GM12878 (cell line): ENCODE results near the gene KDM5B. TPM values are rescaled to one million over a fixed set of nuclear protein-coding genes. Genes with fewer than 3 reads are reported as not detected.
A peak's percentile ranks its signal among the peaks of the same experiment; 100 is the strongest.

ENCODE experiments used
- ATAC-seq: fragments of 200-7000 bp; cut with Tn5 transposase; 3 replicates; pipeline ENCODE4 v1.9.1; 2020; ENCODE audit warnings: mild to moderate bottlenecking, moderate library complexity
- BruUV-seq: library from RNA; stranded (reverse); fragments of 400-500 nt; replicated peaks from 2 replicates; lab custom pipeline; 2021; lab: Mats Ljungman, UMichigan
- CTCF ChIA-PET: fragments of 300-600 bp; sonication (Branson Sonifier 250); formaldehyde crosslinking; extraction: SDS; loops from one replicate; lab custom pipeline; 2021; ENCODE audit warnings: inconsistent platforms; lab: Yijun Ruan, JAX
- POLR2A ChIA-PET: fragments of 350-600 bp; formaldehyde crosslinking; extraction: SDS; loops from one replicate; lab custom pipeline; 2021; ENCODE audit warnings: inconsistent platforms; lab: Charles Lee
- RAD21 ChIA-PET: fragments of 300-600 bp; sonication (Branson Sonifier 250); formaldehyde crosslinking; loops from one replicate; lab custom pipeline; 2023; ENCODE audit warnings: antibody characterized with exemption; ENCODE audit not compliant: unreplicated experiment; lab: Charles Lee
- SMC1A ChIA-PET: fragments of 300-600 bp; sonication (Branson Sonifier 250); formaldehyde crosslinking; loops from one replicate; lab custom pipeline; 2023; ENCODE audit not compliant: unreplicated experiment, uncharacterized antibody; lab: Charles Lee
- DNase-seq: peaks from one replicate; pipeline ENCODE4 v3.0.0-alpha.2; 2011; ENCODE audit warnings: low read depth, low spot score
- FAIRE-seq: peaks from 3 replicates; lab custom pipeline; 2011; peaks lifted over from hg19 to GRCh38; lab: Jason Lieb, UNC
- H2AFZ ChIP-seq: 2 replicates; pipeline ENCODE4 v1.6.0; 2011; ENCODE audit warnings: low read depth, low read length, control low read depth; ENCODE audit not compliant: control insufficient read depth
- H3K27ac ChIP-seq: 2 replicates; pipeline ENCODE4 v1.5.1; 2011; ENCODE audit warnings: control low read depth; ENCODE audit not compliant: control insufficient read depth, insufficient read depth
- H3K27me3 ChIP-seq, 2 experiments: replicated peaks in 1 of 2; 2 replicates each; pipeline versions ENCODE4 v1.6.0 to v1.6.1; 2011; ENCODE audit warnings: low read length in 1 of 2; ENCODE audit not compliant: control insufficient read depth in 2 of 2, insufficient read depth in 2 of 2
- H3K36me3 ChIP-seq, 2 experiments: 2 replicates each; pipeline ENCODE4 v1.5.1; 2011; ENCODE audit warnings: low read length in 1 of 2; ENCODE audit not compliant: control insufficient read depth in 2 of 2, insufficient read depth in 2 of 2
- H3K4me1 ChIP-seq: 2 replicates; pipeline ENCODE4 v1.6.1; 2011; ENCODE audit warnings: mild to moderate bottlenecking, low read length, moderate library complexity, mixed read lengths; ENCODE audit not compliant: control insufficient read depth, insufficient read depth
- H3K4me2 ChIP-seq: 2 replicates; pipeline ENCODE4 v1.6.0; 2011; ENCODE audit warnings: control low read depth; ENCODE audit not compliant: control insufficient read depth, insufficient read depth
- H3K4me3 ChIP-seq: fragments of 200-600 bp; sonication (generic); 2 replicates; pipeline ENCODE4 v1.5.1; 2016
- H3K79me2 ChIP-seq: 2 replicates; pipeline ENCODE4 v1.6.0; 2011; ENCODE audit warnings: low read length; ENCODE audit not compliant: control insufficient read depth, insufficient read depth
- H3K9ac ChIP-seq: 2 replicates; pipeline ENCODE4 v1.8.0; 2011; ENCODE audit warnings: low read length, control low read depth, mixed read lengths; ENCODE audit not compliant: control insufficient read depth, insufficient read depth
- H3K9me3 ChIP-seq: replicated peaks from 3 replicates; pipeline ENCODE4 v1.5.1; 2011; ENCODE audit warnings: mild to moderate bottlenecking, low read length; ENCODE audit not compliant: control insufficient read depth, insufficient read depth
- H4K20me1 ChIP-seq: 2 replicates; pipeline ENCODE4 v1.6.0; 2011; ENCODE audit not compliant: control insufficient read depth, insufficient read depth
- CBFB ChIP-seq: IDR thresholded peaks from 2 replicates; pipeline ENCODE4 v1.6.1; 2016; ENCODE audit warnings: antibody characterized with exemption, low read depth
- CBX3 ChIP-seq: fragments of 200-600 bp; sonication (generic); IDR thresholded peaks from 2 replicates; pipeline ENCODE4 v1.6.1; 2016; ENCODE audit warnings: low read depth, borderline replicate concordance
- CTCF ChIP-seq, 3 experiments: IDR thresholded peaks in 2 of 3; conservative IDR thresholded peaks in 1 of 3; 2 replicates each; pipeline ENCODE4 v1.5.1; 2011; ENCODE audit warnings: low read depth in 3 of 3, low read length in 3 of 3, mild to moderate bottlenecking in 3 of 3, control low read depth in 2 of 3, moderate library complexity in 2 of 3, inconsistent platforms in 1 of 3, mixed read lengths in 1 of 3; ENCODE audit not compliant: control insufficient read depth in 2 of 3, insufficient read depth in 1 of 3; ENCODE audit errors: extremely low read depth in 1 of 3
- HDAC2 ChIP-seq: fragments of 200-600 bp; sonication (generic); IDR thresholded peaks from 2 replicates; pipeline ENCODE4 v1.6.1; 2017
- JUNB ChIP-seq: IDR thresholded peaks from 2 replicates; pipeline ENCODE4 v1.6.1; 2016; ENCODE audit warnings: antibody characterized with exemption, mild to moderate bottlenecking
- MEF2A ChIP-seq: IDR thresholded peaks from 2 replicates; pipeline ENCODE4 v1.6.1; 2011; ENCODE audit warnings: low read depth, mild to moderate bottlenecking, low read length, moderate library complexity; ENCODE audit not compliant: insufficient read depth
- MXI1 ChIP-seq: fragments of 150-350 bp; IDR thresholded peaks from 2 replicates; pipeline ENCODE4 v1.6.1; 2011; ENCODE audit warnings: low read depth, mild to moderate bottlenecking, inconsistent platforms, low read length, improper control_type of control experiment
- RAD21 ChIP-seq: IDR thresholded peaks from 2 replicates; pipeline ENCODE4 v1.6.1; 2011; ENCODE audit warnings: mild to moderate bottlenecking, low read depth, low read length, moderate library complexity; ENCODE audit not compliant: insufficient read depth
- RBBP5 ChIP-seq: fragments of 200-600 bp; sonication (generic); conservative IDR thresholded peaks from 2 replicates; pipeline ENCODE4 v1.6.1; 2016
- RUNX3 ChIP-seq: IDR thresholded peaks from 2 replicates; pipeline ENCODE4 v1.6.1; 2012; ENCODE audit warnings: low read length, inconsistent platforms
- SKIL ChIP-seq: fragments of 450-650 bp; IDR thresholded peaks from 2 replicates; pipeline ENCODE4 v1.6.1; 2017; ENCODE audit warnings: mild to moderate bottlenecking, low read depth, inconsistent platforms; ENCODE audit not compliant: poor library complexity, severe bottlenecking
- SMC3 ChIP-seq: IDR thresholded peaks from 2 replicates; pipeline ENCODE4 v1.6.1; 2011; ENCODE audit warnings: low read length, improper control_type of control experiment, borderline replicate concordance
- SREBF1 ChIP-seq: IDR thresholded peaks from 2 replicates; pipeline ENCODE4 v1.6.1; 2012; ENCODE audit warnings: mild to moderate bottlenecking, low read length
- STAT1 ChIP-seq: fragments of 450-650 bp; conservative IDR thresholded peaks from 2 replicates; pipeline ENCODE4 v1.6.1; 2014; ENCODE audit warnings: antibody characterized with exemption, mild to moderate bottlenecking
- USF2 ChIP-seq: IDR thresholded peaks from 2 replicates; pipeline ENCODE4 v1.6.1; 2011; ENCODE audit warnings: low read depth, low read length, improper control_type of control experiment, borderline replicate concordance
- YY1 ChIP-seq: IDR thresholded peaks from 2 replicates; pipeline ENCODE4 v1.6.1; 2011; ENCODE audit warnings: low read depth, mild to moderate bottlenecking, low read length
- whole genome bisulfite sequencing: methylation state at CpG from one replicate; pipeline ENCODE4 v1.1.6; 2016; ENCODE audit warnings: low lambda C conversion rate; ENCODE audit not compliant: insufficient replicate concordance, insufficient coverage; ENCODE audit errors: missing lambda C conversion rate; 5-methylcytosine and 5-hydroxymethylcytosine counted together
- in situ Hi-C: fragments of 300-500 bp; cut with MboI; formaldehyde crosslinking; loops from 9 replicates; pipeline ENCODE4 v1.14.3; 2018; ENCODE audit warnings: mixed read lengths
- intact Hi-C: fragments of 100-400 bp; cut with micrococcal nuclease; formaldehyde crosslinking; loops from one replicate; pipeline ENCODE4 v1.14.2; 2022; ENCODE audit not compliant: unreplicated experiment
- polyA plus RNA-seq, 11 experiments: library from polyadenylated mRNA; depleted of rRNA in 4 of 11; unstranded in 6 of 11; stranded (reverse) in 5 of 11; fragments of >200 nt; fragmentation: Nextera tagmentation in 4 of 11; fragmentation: Illumina TruSeq in 1 of 11; extraction: Ambion mirVana in 4 of 11; extraction: Trizol in 1 of 11; gene quantifications; 1 replicate in 1 of 11; 2 replicates in 10 of 11; pipeline versions ENCODE4 v1.2.1 to v1.2.3, GENCODE V29; 2011 to 2016; ENCODE audit warnings: inconsistent platforms in 2 of 11, missing spikeins in 2 of 11, low read depth in 1 of 11
- total RNA-seq, 4 experiments: library from RNA; depleted of rRNA in 3 of 4; stranded (reverse); fragments of >200 nt in 3 of 4; fragmentation: Illumina TruSeq in 1 of 4; extraction: Trizol in 1 of 4; gene quantifications; 2 replicates each; pipeline versions ENCODE4 v1.2.1 to v1.2.3, GENCODE V29; 2013 to 2021

KDM5B gene
- total and polyA plus RNA-seq, 10 of the 15 experiments (the other 5 are each of a cell fraction or from before 2014, with no cell fraction given): 1.7 to 26.6 (median 8.1) TPM

GRCh38 chr1:202852163-202852904, 44.1 kb upstream of the KDM5B start:
- in situ Hi-C loops (no loop called here), intact Hi-C loops (no loop called here)
- Histone ChIP-seq H4K20me1 (no peaks in the 10 kb centered on the region), H3K4me3 (no peak overlapping the region), H3K79me2 (no peaks in the 10 kb centered on the region), H3K4me1 (peaks cover 7% of the 10 kb centered on the region; the same call in 1 of the 2 replicates), H2AFZ (peak overlapping the region; percentile 76), H3K36me3 (no peaks in the 10 kb centered on the region), H3K27ac (no peak overlapping the region), H3K4me2 (no peak overlapping the region), H3K9me3 (no peaks in the 10 kb centered on the region), H3K9ac (no peak overlapping the region), H3K27me3 (no peaks in the 10 kb centered on the region)
- RAD21 ChIA-PET: no interaction called here
- CTCF ChIA-PET: interaction anchor here (1.5 to 3.5 kb wide), 4 partner anchors 10 to 103 kb away, joined by 3 to 14 read pairs (median 8); no protein-coding TSS in a partner anchor
- FAIRE-seq (peak; percentile 64), DNase-seq (no peak), ATAC-seq (peak; percentile 91)
- SMC1A ChIA-PET: interaction anchor here (1.8 kb wide), 1 partner anchor 10 kb away, joined by 8 read pairs; no protein-coding TSS in a partner anchor
- no TSS peak for BruUV-seq
- POLR2A ChIA-PET: interaction anchor here (0.5 kb wide), 1 partner anchor 105 kb away, joined by 5 read pairs; no protein-coding TSS in a partner anchor
- WGBS: 60% methylated on average over 15 of the region's 15 CpGs
- TF ChIP-seq CTCF (IDR thresholded peaks at IDR 0.05 in 2 of 3, conservative IDR thresholded peaks at IDR 0.05 in 1 of 3; ENCODE audit: control insufficient read depth in 2 of 3, extremely low read depth in 1 of 3, insufficient read depth in 1 of 3, low read depth in 3 of 3, low read length in 3 of 3): peak; percentile 45 to 51 (median 48)
- no peak for TF ChIP-seq MEF2A
- no peak for TF ChIP-seq STAT1
- TF ChIP-seq CBFB: no peak
- TF ChIP-seq JUNB: no peak
- no peak for TF ChIP-seq SREBF1
- TF ChIP-seq RBBP5: no peak
- TF ChIP-seq RUNX3: peak; percentile 45; the same call in 1 of the 2 replicates
- TF ChIP-seq MXI1: no peak
- TF ChIP-seq CBX3: no peak
- TF ChIP-seq SMC3: peak; percentile 38; the same call in 1 of the 2 replicates
- no peak for TF ChIP-seq SKIL
- TF ChIP-seq RAD21: peak; percentile 85
- peak; percentile 97 for TF ChIP-seq YY1
- no peak for TF ChIP-seq HDAC2
- TF ChIP-seq USF2: no peak
